OCI-LY1 (cell line): ENCODE data around the gene PTPRS.
"Not testable (repeated sequence)": the region's sequence is repeated elsewhere in the genome, so short reads cannot be mapped to it uniquely, and the experiment has no call there.

ENCODE experiments used
- H2AFZ ChIP-seq: fragments of 200-600 bp; sonication (generic), shearing (Covaris generic); 2 replicates; pipeline ENCODE4 v1.6.0; 2014; ENCODE audit warnings: antibody characterized with exemption, mild to moderate bottlenecking, low read length
- H3F3A ChIP-seq: fragments of 200-600 bp; sonication (generic), shearing (Covaris generic); 2 replicates; pipeline ENCODE4 v1.6.0; 2014; ENCODE audit warnings: mild to moderate bottlenecking, antibody characterized with exemption, low read length, moderate library complexity; ENCODE audit not compliant: insufficient read depth
- H3K27ac ChIP-seq: fragments of 200-600 bp; sonication (generic); 2 replicates; pipeline ENCODE4 v1.5.1; 2014; ENCODE audit warnings: low read length, mixed run types, mild to moderate bottlenecking, low read depth; ENCODE audit not compliant: poor library complexity, severe bottlenecking
- H3K27me3 ChIP-seq: fragments of 200-600 bp; sonication (generic); 2 replicates; pipeline ENCODE4 v1.6.0; 2014; ENCODE audit warnings: antibody characterized with exemption, mild to moderate bottlenecking, low read length, moderate library complexity; ENCODE audit not compliant: insufficient read depth
- H3K36me3 ChIP-seq: fragments of 200-600 bp; sonication (generic); 2 replicates; pipeline ENCODE4 v1.6.1; 2014; ENCODE audit warnings: mild to moderate bottlenecking, antibody characterized with exemption, low read length, moderate library complexity, mixed read lengths; ENCODE audit not compliant: insufficient read depth
- H3K4me1 ChIP-seq: fragments of 200-600 bp; sonication (generic); 2 replicates; pipeline ENCODE4 v1.5.1; 2014; ENCODE audit warnings: mild to moderate bottlenecking, low read length, moderate library complexity; ENCODE audit not compliant: insufficient read depth, severe bottlenecking
- H3K4me2 ChIP-seq: fragments of 200-600 bp; sonication (generic), shearing (Covaris generic); 2 replicates; pipeline ENCODE4 v1.6.1; 2014; ENCODE audit warnings: low read length
- H3K4me3 ChIP-seq: fragments of 200-600 bp; sonication (generic); 2 replicates; pipeline ENCODE4 v1.5.1; 2014; ENCODE audit warnings: low read length, low read depth, mild to moderate bottlenecking, mixed read lengths; ENCODE audit not compliant: poor library complexity, severe bottlenecking
- H3K79me2 ChIP-seq: fragments of 200-600 bp; shearing (Covaris generic); 2 replicates; pipeline ENCODE4 v1.6.1; 2016; ENCODE audit warnings: mixed run types, low read length, mixed read lengths; ENCODE audit not compliant: insufficient read depth
- H3K9ac ChIP-seq: fragments of 200-600 bp; sonication (generic), shearing (Covaris generic); 2 replicates; pipeline ENCODE4 v1.6.1; 2014; ENCODE audit warnings: mild to moderate bottlenecking, low read length, mixed read lengths
- H3K9me2 ChIP-seq: fragments of 200-600 bp; sonication (generic), shearing (Covaris generic); 2 replicates; pipeline ENCODE4 v1.6.1; 2014; ENCODE audit warnings: low read depth, mild to moderate bottlenecking, low read length, mixed read lengths
- H3K9me3 ChIP-seq: fragments of 200-600 bp; shearing (Covaris generic); 2 replicates; pipeline ENCODE4 v1.6.1; 2014; ENCODE audit warnings: low read length, mixed read lengths
- H4K20me1 ChIP-seq: fragments of 200-600 bp; sonication (generic), shearing (Covaris generic); 2 replicates; pipeline ENCODE4 v1.6.0; 2016; ENCODE audit warnings: mild to moderate bottlenecking, low read length; ENCODE audit not compliant: insufficient read depth
- EZH2 ChIP-seq: fragments of 200-600 bp; sonication (generic), shearing (Covaris generic); IDR thresholded peaks from 2 replicates; pipeline ENCODE4 v1.8.0; 2017; ENCODE audit warnings: borderline replicate concordance, mixed run types, mild to moderate bottlenecking, antibody characterized with exemption, low read length, moderate library complexity, mixed read lengths
- TF ChIP-seq, protein P1 (sequence below): fragments of 200-600 bp; sonication (generic), shearing (Covaris generic); IDR thresholded peaks from 2 replicates; pipeline ENCODE4 v1.5.1; 2017; ENCODE audit warnings: mild to moderate bottlenecking, antibody characterized with exemption, low read length, moderate library complexity, mixed read lengths

The PTPRS gene

DNA sequence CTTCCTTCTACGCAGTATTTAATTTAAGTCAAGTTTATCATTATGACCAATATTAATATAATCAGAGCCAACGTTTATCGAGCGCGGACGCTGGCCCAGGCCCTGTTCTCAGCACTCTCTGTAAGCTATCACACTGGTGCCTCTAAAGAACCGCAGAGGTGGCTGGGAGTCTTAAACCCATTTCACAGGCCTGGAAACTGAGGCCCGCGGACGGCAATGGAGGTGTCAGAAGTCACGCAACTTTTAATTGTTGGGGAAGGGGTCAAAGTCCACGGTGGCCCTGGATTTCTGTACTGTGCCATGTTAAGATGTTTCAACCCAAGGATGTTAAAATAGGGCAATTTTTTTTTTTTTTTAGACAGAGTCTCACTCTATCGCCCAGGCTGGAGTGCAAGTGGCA lies 8.8 kb downstream of the PTPRS start:
- Histone ChIP-seq H3K9ac (no peak overlapping the region), H3F3A (no peaks in the 10 kb centered on the region), H3K4me2 (no peak overlapping the region), H3K4me1 (no peaks in the 10 kb centered on the region), H2AFZ (no peak overlapping the region), H3K36me3 (no peaks in the 10 kb centered on the region), H3K79me2 (no peaks in the 10 kb centered on the region), H3K9me2 (no peaks in the 10 kb centered on the region), H3K9me3 (no peaks in the 10 kb centered on the region), H3K4me3 (no peak overlapping the region), H3K27me3 (no peaks in the 10 kb centered on the region; the same call in none of the 2 replicates), H4K20me1 (no peaks in the 10 kb centered on the region), H3K27ac (no peak overlapping the region)
- TF ChIP-seq, protein P1, sequence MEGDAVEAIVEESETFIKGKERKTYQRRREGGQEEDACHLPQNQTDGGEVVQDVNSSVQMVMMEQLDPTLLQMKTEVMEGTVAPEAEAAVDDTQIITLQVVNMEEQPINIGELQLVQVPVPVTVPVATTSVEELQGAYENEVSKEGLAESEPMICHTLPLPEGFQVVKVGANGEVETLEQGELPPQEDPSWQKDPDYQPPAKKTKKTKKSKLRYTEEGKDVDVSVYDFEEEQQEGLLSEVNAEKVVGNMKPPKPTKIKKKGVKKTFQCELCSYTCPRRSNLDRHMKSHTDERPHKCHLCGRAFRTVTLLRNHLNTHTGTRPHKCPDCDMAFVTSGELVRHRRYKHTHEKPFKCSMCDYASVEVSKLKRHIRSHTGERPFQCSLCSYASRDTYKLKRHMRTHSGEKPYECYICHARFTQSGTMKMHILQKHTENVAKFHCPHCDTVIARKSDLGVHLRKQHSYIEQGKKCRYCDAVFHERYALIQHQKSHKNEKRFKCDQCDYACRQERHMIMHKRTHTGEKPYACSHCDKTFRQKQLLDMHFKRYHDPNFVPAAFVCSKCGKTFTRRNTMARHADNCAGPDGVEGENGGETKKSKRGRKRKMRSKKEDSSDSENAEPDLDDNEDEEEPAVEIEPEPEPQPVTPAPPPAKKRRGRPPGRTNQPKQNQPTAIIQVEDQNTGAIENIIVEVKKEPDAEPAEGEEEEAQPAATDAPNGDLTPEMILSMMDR, result no peak
- TF ChIP-seq EZH2, result no peak

DNA sequence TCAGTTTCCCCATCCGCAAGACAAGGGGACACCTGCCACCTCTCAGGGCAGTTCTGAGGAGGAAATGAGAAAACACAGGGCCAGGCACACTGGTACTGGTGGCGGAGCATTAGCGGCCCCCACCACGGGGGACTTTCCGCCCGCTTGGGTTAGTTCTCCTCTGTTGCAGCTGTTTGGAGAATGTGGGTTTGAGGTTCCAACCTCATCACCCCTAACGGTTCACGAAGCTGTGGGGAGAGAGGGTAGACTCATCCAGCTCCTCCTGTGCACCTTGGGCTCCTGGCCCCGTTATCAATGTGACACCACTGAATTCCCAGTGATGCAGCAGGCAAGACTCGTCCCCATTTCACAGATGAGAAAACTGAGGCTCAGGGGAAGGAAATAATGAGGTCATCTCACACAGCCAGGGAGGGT lies 10.3 kb downstream of the PTPRS start:
- no peaks in the 10 kb centered on the region for H3K9me2 ChIP-seq
- H3K36me3 ChIP-seq, result no peaks in the 10 kb centered on the region
- no peaks in the 10 kb centered on the region for H4K20me1 ChIP-seq
- H3K4me3 ChIP-seq, result no peak overlapping the region
- TF ChIP-seq, protein P1, result no peak
- TF ChIP-seq EZH2, result no peak
- H2AFZ ChIP-seq, result no peak overlapping the region
- H3F3A ChIP-seq, result no peaks in the 10 kb centered on the region
- H3K27ac ChIP-seq, result no peak overlapping the region
- H3K4me1 ChIP-seq, result no peaks in the 10 kb centered on the region
- H3K9ac ChIP-seq, result no peak overlapping the region
- H3K79me2 ChIP-seq, result no peaks in the 10 kb centered on the region
- peaks cover 4% of the 10 kb centered on the region for H3K27me3 ChIP-seq
- H3K4me2 ChIP-seq, result no peak overlapping the region
- H3K9me3 ChIP-seq, result no peaks in the 10 kb centered on the region

DNA sequence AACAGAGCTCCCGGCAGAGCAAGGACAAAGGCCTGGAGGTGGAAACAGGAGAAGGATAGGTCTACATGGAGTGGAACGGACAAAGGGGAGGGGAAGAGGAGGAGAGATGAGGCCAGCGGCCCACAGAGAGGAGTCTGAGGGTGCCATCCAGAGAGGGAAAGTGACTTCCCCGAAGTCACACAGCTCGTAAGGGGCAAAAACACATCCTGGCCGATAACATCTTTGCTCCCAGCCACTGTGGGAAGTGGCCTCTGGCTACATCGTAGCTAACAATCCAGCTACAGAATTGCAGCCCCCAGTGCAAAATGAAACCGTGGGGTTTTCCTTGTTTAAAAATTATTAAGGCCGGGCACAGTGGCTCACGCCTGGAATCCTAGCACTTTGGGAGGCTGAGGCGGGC lies 11.5 kb downstream of the PTPRS start:
- Histone ChIP-seq H3K4me2 (no peak overlapping the region), H3K27ac (no peak overlapping the region), H4K20me1 (no peaks in the 10 kb centered on the region), H3K27me3 (peaks cover 14% of the 10 kb centered on the region), H3K79me2 (no peaks in the 10 kb centered on the region), H3K9me2 (no peaks in the 10 kb centered on the region), H3K9ac (no peak overlapping the region), H3F3A (no peaks in the 10 kb centered on the region), H3K36me3 (no peaks in the 10 kb centered on the region), H3K4me1 (no peaks in the 10 kb centered on the region), H3K9me3 (no peaks in the 10 kb centered on the region), H2AFZ (no peak overlapping the region), H3K4me3 (no peak overlapping the region)
- TF ChIP-seq EZH2, result no peak
- TF ChIP-seq, protein P1, result no peak

DNA sequence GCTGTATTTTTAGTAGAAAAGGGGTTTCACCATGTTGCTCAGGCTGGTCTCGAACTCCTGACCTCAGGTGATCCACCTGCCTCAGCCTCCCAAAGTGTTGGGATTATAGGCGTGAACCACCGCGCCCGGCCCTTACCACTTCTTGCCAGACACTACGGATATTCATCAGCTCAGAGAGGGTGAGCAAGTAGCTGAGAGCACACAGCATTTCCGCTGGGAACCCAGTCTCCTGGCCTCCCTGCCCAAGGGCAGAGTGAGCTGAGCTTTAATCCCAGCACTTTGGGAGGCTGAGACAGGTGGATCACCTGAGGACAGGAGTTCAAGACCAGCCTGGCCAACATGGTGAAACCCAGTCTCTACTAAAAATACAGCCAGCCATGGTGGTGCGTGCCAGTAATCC lies 12.2 kb downstream of the PTPRS start:
- not testable (repeated sequence) for H2AFZ ChIP-seq, H3K9me2 ChIP-seq, H3K36me3 ChIP-seq, H3K79me2 ChIP-seq, H4K20me1 ChIP-seq, H3K4me2 ChIP-seq, H3K9ac ChIP-seq, H3K27ac ChIP-seq, H3K4me1 ChIP-seq, H3K9me3 ChIP-seq, H3F3A ChIP-seq, H3K4me3 ChIP-seq
- H3K27me3 ChIP-seq, result peaks cover 14% of the 10 kb centered on the region
